GM12872 (cell line): ENCODE measurements around the gene STXBP6.

Source experiments
- CTCF ChIP-seq: IDR thresholded peaks from 3 replicates; pipeline ENCODE4 v1.5.1; 2011; ENCODE audit warnings: low read depth, mild to moderate bottlenecking, low read length, moderate library complexity; ENCODE audit not compliant: insufficient read depth

The STXBP6 gene

GRCh38 chr14:25003537-25003936 lies 46.4 kb downstream of the STXBP6 start:
- no peak for TF ChIP-seq CTCF

DNA sequence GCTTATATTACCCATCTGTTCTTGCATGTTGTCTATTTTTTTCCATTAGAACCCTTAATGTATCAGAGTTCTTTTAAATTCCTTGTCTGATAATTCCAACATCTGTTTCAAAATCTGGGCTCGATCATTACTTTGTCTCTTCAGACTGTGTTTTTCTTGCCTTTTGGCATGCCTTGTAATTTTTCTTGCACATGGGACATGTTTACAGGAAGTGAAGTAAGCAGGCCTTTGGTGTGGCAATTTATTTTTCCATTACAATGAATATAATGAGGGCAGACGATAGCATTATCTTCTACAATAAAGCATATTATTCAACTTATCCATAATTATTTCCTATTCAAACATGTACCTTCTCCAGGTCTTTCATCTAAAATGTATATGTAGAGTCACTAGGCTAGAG lies 48.3 kb downstream of the STXBP6 start:
- TF ChIP-seq CTCF, result no peak

DNA sequence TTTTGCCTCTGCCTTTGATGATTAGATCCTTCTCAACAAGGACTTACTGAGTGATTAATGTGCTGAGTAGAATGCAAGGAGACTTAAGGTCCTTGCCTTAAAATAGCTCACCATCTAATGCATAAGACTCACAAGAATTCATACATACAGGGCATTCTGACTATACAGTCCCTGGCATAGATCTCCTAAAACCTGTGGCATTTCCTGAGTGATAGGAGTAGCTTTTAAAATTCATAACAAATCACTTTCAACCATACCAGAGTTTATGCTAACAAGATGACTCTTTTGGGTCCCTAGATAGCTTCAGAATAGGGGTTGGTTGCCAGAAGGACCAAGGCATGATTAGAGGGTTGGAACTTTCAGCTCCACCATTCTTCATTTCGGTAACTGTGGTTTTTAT lies 48.8 kb downstream of the STXBP6 start:
- TF ChIP-seq CTCF, result no peak

- no peak for TF ChIP-seq CTCF
Measured at GRCh38 chr14:24999157-24999556, 50.8 kb downstream of the STXBP6 start.

DNA sequence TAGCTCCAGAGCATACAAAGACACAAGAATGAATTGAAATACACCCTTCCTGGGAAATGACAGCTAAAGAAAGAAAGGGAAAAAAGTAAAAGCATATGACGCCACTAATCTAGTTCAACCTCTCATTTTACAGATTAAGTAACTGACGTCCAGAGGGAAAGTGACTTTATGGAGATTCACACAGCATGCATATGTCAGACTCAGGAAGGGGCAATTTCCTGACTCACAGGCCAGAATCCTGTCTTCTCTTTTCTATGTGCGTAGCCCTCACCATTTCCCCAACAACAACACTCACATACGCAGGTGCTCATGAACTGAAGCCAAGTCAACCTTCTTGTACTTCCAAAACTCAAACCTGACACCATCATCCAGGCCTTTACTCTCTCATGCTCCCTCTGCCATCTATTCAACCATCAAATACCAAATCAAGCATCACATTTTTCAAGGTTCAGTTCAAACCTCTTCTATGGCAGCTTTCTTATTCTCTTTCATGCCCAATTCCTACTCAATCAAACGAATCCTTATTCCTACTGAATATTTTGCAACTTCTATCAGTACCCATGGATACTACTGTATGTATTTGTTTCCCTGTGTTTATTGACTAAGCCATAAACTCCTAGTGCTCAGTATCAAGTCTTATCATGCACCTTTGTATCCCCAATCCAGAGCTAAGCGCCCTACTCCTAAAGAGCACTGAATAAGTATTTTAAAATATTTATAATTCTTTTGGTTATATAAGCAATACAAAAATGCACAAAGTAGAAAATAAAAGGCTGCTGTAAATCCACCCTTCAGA lies 52.8 kb downstream of the STXBP6 start:
- no peak for TF ChIP-seq CTCF

GRCh38 chr14:24995016-24995415 lies 54.9 kb downstream of the STXBP6 start:
- TF ChIP-seq CTCF, result no peak

- no peak for TF ChIP-seq CTCF
Measured at GRCh38 chr14:24993631-24994030, 56.3 kb downstream of the STXBP6 start.
